HG03460 (cell line): Measurements from ENCODE around the gene PAM16.
A peak's percentile ranks its signal among the peaks of the same experiment; 100 is the strongest.

Source experiments
- ATAC-seq: cut with Tn5 transposase; IDR thresholded peaks from one replicate; pipeline ENCODE4 v1.9.1; 2021; ENCODE audit not compliant: unreplicated experiment

PAM16 gene

GRCh38 chr16:4321286-4322120, 29.6 kb downstream of the PAM16 start:
- ATAC-seq = no peak

- ATAC-seq = no peak
Observed at GRCh38 chr16:4320571-4321137, 30.5 kb downstream of the PAM16 start.

DNA sequence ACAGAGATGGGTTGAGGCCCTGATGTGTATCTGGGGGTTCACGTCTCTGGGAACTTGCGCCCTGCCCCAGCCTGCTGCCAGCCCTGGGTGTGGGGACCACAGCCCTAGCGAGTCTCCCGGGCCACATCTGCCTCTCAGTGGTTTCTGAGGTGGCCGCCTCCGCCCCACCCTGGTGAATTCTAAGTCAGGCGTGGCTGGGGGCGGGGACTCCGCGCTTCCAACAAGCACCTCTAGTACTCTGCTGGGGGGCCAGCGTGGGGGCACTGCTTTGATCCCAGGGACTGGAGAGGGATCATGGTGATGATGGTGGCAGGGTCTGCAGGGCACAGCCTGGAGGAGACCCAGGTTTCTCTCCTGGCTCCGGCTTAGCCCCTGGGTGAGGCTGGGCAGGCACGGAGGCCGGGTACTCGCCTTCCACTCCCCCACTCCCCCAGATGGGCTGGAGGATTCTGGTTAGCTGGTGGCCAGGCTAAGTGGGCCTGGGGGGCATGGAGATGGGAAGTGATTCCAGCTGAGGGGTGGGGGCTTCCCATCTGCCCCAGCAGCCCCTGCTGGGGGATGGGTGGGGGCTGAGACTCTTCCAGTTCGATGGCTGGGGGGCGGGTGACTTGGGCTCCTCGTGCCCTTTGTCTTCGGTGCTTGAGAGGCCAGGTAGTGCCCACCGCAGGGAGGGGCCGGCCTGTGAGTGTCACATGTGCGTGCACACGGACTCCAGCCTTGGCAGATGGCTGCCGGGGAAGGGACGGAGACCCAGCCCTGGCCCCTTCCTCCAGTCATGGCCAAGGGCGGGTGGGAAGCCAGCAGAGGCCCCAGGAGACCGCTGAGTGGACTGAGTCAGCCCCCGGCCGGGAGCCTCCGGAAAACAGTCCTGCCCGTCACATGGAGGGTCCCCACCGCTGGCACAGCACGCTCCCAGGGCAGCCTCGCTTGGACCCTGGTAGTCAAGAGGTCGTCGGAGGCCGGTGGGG, 31.4 kb downstream of the PAM16 start:
- no peak for ATAC-seq

DNA sequence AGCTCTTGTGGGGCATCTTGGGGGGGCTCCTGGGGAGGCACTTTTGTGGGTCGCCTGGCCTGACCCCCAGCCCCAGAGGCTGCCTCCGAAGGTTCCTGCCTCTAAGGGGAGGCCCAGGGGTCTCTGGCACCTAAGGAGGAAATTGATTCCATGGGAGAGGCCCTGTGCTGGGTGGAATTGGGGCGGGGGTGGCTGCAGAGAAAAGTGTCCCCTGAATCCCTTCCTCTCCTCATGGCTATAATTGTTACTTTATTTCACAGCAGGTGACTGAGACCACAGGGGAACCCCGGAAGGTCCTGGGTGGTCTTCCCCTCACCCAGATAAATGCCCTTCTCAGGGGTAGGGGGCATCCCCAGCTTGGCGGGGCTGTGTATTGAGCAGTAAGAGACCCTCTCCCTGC, 32.2 kb downstream of the PAM16 start:
- no peak for ATAC-seq

DNA sequence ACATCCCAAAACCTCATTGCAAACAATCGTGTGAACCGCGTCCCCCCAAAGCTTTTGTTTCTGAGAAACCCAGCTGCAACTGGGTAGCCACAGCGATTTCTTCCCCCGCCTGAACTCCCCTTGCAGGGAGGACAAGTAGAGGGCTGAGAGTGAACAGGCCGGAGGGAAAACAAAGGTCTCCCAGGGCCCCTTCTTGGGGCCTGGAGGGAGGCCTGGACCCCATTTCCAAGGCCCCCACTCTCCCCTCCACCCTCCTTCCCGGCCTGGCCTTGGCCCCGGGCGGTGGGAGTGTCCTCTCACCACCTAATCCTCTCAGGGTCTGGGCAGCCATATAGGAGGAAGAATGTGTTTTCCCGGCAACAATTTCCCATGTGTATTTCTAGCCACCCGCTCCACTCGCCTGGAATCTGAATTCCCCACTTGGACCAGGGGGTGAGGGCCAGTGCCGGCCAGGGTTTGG, 32.6 kb downstream of the PAM16 start:
- no peak for ATAC-seq

DNA sequence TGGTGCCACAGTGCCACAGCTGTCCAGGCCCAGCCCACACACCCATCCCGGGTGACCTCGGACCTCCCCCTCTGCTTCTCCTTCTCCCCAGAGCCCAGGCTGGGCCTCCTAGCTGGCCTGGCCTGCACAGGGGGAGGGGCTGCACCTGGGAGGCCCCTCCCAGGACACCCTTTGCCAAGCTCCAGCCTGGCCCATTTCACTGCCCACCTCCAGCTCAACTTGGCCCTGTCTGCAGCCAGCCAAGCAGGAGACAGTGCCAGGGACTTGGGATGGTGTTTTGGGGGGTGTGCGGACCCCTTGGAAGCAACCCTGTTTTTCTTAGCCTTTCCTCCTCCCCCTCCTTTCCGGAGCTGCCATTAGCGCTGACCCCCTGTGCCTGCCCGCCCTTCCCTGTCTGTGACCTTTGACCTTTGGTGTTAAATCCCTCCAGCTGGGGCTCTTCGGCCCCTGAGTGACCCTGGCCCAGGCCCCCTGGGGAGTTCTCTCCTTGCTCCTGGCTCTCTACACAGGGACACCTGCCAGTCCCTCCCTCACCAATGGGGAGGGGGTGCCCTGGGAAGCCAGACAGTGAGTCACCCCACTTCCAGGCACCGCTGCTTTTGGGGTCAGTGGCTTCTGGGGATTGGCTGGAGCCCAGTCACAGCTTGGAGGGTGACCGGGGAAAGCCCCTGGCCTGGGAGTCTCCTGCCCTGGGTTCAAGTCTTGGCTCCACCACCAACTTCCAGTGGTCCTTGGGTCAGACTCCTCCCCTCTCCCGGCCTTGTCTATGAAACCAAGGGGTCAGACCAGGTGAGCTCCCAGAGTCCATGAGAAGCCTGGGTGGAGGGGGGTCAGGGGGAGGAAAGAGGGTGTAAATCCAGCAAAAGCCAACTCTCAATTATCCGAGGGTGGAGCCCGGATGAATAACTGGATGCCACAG, 33.3 kb downstream of the PAM16 start:
- no peak for ATAC-seq

DNA sequence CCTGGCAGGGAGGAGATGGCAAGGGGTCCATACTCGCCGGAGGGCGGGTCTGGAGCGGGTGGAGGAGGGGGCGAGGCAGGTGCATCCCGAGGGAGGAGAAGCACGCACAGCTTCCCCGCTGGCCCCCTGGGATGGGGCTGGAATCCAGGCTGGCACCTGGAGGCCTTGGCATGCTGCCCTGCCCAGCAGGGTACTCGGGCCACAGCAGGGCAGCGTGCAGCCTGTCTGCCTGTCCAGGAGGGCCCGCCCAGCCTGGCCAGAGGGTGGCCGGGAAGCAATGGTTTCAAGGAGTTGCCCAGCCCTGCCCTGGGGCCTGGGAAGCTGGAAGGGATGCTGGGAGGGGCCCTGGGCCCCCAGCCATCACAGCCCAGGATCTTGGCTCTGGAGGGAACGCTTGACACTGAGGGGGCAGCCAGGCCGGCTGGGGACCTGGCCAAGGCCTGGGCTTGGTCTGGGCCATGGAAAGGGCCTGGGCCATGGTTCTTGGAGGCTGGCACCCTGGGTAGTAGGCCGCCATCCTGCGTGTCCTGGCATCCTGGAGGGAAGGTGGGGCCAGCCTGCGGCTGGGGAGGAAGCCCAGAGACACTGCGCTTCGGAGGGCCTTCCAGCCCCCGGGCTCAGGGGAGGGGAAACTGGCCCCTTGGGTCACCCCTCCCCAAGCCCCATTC, 34.1 kb downstream of the PAM16 start:
- ATAC-seq = no peak

GRCh38 chr16:4316108-4316863, 34.8 kb downstream of the PAM16 start:
- no peak for ATAC-seq

GRCh38 chr16:4315186-4316107, 35.7 kb downstream of the PAM16 start, which contains the start of gene GLIS2:
Gene GLIS2, plus strand, starts transcription at chr16:4316067. Its CDS starts 16,214 bp downstream, at chr16:4332281.
- no peak for ATAC-seq

DNA sequence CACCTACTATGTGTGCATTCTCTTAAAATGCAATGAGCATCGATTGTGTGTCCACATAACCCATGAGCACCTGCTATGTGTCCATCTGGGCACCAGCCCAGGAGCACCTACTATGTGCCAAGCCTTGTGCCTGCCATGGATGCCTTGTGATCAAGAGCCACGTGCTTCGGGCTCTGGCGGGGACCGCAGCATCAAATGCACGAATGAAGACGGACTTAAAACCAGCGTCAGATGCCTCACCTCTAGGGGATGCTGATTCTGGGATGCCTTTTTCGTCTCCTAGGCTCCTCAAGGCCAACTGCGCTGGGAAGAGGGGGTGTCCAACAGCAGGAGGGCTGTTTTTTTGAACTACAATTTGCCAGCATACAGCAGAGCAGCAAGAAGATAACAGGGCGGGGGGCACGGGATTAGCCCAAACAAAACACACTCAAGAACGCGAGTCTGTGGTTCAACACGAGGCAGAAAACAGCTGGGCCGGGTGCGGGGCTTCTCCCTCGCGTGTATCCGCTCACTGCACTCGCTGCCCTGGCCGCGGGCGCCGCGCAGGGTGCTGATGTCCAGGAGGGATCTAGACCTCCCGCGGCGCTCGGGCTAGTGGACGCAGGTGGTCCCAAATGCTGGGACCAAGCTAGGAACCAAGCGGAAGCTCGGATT, 36.5 kb downstream of the PAM16 start:
- no peak for ATAC-seq

GRCh38 chr16:4313563-4314531, 37.3 kb downstream of the PAM16 start:
- peak; percentile 35 for ATAC-seq

GRCh38 chr16:4309833-4310266, 41.3 kb downstream of the PAM16 start:
- no peak for ATAC-seq

GRCh38 chr16:4309102-4309832, 41.9 kb downstream of the PAM16 start:
- ATAC-seq = no peak

DNA sequence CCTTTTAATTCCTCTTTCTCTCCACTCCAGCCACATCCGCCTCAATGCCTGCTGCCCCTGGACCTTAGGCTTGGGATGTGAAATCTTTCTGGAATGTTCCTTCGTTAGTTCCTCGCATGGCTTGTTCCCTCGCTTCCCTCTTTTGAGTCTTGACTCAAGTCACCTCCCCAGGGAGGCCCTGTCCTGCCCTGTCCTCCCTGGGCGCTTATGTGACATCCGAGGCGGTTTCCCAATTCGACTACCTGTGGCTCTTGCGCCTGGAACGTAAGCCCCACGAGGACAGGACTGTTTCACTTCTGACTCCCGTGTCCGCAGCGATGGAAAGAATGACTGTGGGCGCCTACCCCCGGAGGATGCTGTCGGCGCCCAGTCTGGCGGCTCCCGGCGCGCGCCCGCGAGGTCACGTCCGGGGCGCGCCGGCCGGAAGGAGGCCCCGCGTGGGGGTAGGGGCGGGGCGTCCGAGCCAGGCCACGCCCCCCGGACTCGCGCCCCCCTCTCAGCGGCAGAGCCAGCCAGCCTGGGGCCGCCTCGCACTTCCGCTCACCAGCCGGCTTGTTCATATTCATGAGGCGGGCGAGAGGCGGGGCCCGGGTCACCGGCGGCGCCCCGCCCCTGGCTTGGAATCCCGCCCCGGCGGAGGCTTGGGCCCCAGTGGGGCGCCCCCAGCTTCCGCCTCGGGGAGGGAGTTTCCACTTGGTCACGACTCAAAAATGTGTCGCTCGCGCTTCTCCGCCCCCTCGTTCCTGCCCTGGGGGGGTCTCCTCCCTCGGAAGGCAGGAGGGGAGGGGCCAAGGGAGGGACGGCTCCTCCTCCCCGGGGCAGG, 43.7 kb downstream of the PAM16 start:
- ATAC-seq = peak; percentile 88
